ENCODE measurements around the gene STX16.

DNA sequence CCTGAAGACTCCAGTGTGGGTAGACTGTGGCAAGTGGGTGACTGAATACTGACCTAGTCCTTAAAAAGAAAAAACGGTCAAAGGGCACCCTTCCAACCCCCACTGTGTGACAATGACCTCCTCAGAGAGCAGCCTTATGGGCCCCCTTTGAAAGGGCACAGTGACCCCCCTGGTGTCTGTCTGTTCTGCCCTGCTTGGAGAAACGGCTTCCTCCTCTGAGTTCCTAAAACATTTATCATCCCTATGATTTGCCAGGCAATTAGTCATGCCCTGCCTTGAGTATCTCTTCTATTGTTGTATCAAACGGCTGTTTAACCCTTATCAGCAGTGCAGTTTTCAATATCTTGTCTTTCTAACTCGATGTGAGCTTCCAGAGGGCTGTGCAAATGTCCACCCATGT is 21.0 kb upstream of the STX16 start:
- TF ChIP-seq, protein P1, sequence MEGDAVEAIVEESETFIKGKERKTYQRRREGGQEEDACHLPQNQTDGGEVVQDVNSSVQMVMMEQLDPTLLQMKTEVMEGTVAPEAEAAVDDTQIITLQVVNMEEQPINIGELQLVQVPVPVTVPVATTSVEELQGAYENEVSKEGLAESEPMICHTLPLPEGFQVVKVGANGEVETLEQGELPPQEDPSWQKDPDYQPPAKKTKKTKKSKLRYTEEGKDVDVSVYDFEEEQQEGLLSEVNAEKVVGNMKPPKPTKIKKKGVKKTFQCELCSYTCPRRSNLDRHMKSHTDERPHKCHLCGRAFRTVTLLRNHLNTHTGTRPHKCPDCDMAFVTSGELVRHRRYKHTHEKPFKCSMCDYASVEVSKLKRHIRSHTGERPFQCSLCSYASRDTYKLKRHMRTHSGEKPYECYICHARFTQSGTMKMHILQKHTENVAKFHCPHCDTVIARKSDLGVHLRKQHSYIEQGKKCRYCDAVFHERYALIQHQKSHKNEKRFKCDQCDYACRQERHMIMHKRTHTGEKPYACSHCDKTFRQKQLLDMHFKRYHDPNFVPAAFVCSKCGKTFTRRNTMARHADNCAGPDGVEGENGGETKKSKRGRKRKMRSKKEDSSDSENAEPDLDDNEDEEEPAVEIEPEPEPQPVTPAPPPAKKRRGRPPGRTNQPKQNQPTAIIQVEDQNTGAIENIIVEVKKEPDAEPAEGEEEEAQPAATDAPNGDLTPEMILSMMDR (IDR thresholded peaks at IDR 0.05) = no peak
- no peak for TF ChIP-seq EZH2 (IDR thresholded peaks at IDR 0.05; ENCODE audit: borderline replicate concordance, insufficient read depth, low read depth, low read length, poor library complexity, severe bottlenecking)

Data from B cell (primary cell).